HepG2 (cell line): Measurements from ENCODE around the gene IL16. TPM values are rescaled to one million over a fixed set of nuclear protein-coding genes. Genes with fewer than 3 reads are reported as not detected.

Source experiments
- ATAC-seq: fragments of 200-7000 bp; cut with Tn5 transposase; 3 replicates; pipeline ENCODE4 v1.9.1; 2020; ENCODE audit warnings: mild to moderate bottlenecking, moderate library complexity
- BruUV-seq: library from RNA; stranded (reverse); fragments of 400-500 nt; replicated peaks from 2 replicates; lab custom pipeline; 2021; lab: Mats Ljungman, UMichigan
- CTCF ChIA-PET: fragments of 300-600 bp; formaldehyde crosslinking; extraction: SDS; loops from one replicate; lab custom pipeline; 2021; ENCODE audit warnings: low total read pairs, inconsistent platforms, low intra/inter-chr PET ratio; lab: Yijun Ruan, JAX
- POLR2A ChIA-PET: fragments of 350-600 bp; sonication (Branson Sonifier 250); formaldehyde crosslinking; loops from one replicate; lab custom pipeline; 2020; ENCODE audit warnings: antibody characterized with exemption, inconsistent platforms; lab: Yijun Ruan, JAX
- DNase-seq: peaks from one replicate; pipeline ENCODE4 v3.0.0-alpha.2; 2015; ENCODE audit warnings: low spot score
- FAIRE-seq: peaks from 3 replicates; lab custom pipeline; 2011; peaks lifted over from hg19 to GRCh38; lab: Jason Lieb, UNC
- H2AFZ ChIP-seq: one replicate; pipeline ENCODE4 v1.6.1; 2011; ENCODE audit warnings: low read length, inconsistent platforms
- H3K27ac ChIP-seq: fragments of 300-600 bp; 3 replicates; pipeline ENCODE4 v1.8.0; 2011; ENCODE audit warnings: mixed run types, mild to moderate bottlenecking, mixed read lengths, low read length, inconsistent platforms; ENCODE audit not compliant: insufficient read depth; ENCODE audit errors: extremely low read length
- H3K27me3 ChIP-seq, 2 experiments: fragments of 200-600 bp in 1 of 2; 2 replicates in 1 of 2; 3 replicates in 1 of 2; pipeline versions ENCODE4 v1.6.0 to v1.8.0; 2011; ENCODE audit warnings: low read length in 2 of 2, mild to moderate bottlenecking in 2 of 2, moderate library complexity in 2 of 2, inconsistent platforms in 1 of 2; ENCODE audit not compliant: insufficient read depth in 2 of 2, control insufficient read depth in 1 of 2
- H3K36me3 ChIP-seq, 2 experiments: fragments of 200-600 bp in 1 of 2; replicated peaks in 1 of 2; 2 replicates in 1 of 2; 3 replicates in 1 of 2; pipeline versions ENCODE4 v1.5.1 to v1.8.0; 2011; ENCODE audit warnings: low read length in 2 of 2, inconsistent platforms in 1 of 2; ENCODE audit not compliant: insufficient read depth in 2 of 2, control insufficient read depth in 1 of 2
- H3K4me1 ChIP-seq: 2 replicates; pipeline ENCODE4 v1.5.1; 2012; ENCODE audit warnings: low read length, inconsistent platforms; ENCODE audit not compliant: insufficient read depth
- H3K4me2 ChIP-seq: 2 replicates; pipeline ENCODE4 v1.6.0; 2011; ENCODE audit warnings: low read depth, low read length, inconsistent platforms
- H3K4me3 ChIP-seq, 3 experiments: fragments of 200-600 bp in 1 of 3; sonication (generic), shearing (Covaris generic) in 1 of 3; replicated peaks in 1 of 3; 2 replicates each; pipeline ENCODE4 v1.5.1; 2011 to 2016; ENCODE audit warnings: low read length in 3 of 3, inconsistent platforms in 2 of 3, low read depth in 2 of 3, mild to moderate bottlenecking in 2 of 3, control low read depth in 1 of 3, mixed read lengths in 1 of 3; ENCODE audit not compliant: insufficient read depth in 1 of 3
- H3K79me2 ChIP-seq: one replicate; pipeline ENCODE4 v1.6.1; 2011; ENCODE audit warnings: low read length, inconsistent platforms; ENCODE audit not compliant: insufficient read depth
- H3K9ac ChIP-seq: 2 replicates; pipeline ENCODE4 v1.6.0; 2011; ENCODE audit warnings: mild to moderate bottlenecking, low read depth, low read length, inconsistent platforms; ENCODE audit not compliant: insufficient read depth
- H3K9me3 ChIP-seq: 2 replicates; pipeline ENCODE4 v1.5.1; 2012; ENCODE audit warnings: mild to moderate bottlenecking, low read length
- H4K20me1 ChIP-seq: 2 replicates; pipeline ENCODE4 v1.6.0; 2011; ENCODE audit warnings: inconsistent platforms, mild to moderate bottlenecking, low read length, moderate library complexity; ENCODE audit not compliant: insufficient read depth
- ARNTL ChIP-seq: sonication (generic); formaldehyde crosslinking; IDR thresholded peaks from 2 replicates; pipeline ENCODE4 v1.4.0; 2020; ENCODE audit warnings: mild to moderate bottlenecking, missing genetic modification reagents
- HDAC1 ChIP-seq: sonication (generic); formaldehyde crosslinking; IDR thresholded peaks from 2 replicates; pipeline ENCODE4 v1.5.1; 2020; ENCODE audit warnings: mild to moderate bottlenecking, missing genetic modification reagents
- HNRNPUL1 ChIP-seq: fragments of 200-400 bp; formaldehyde crosslinking; IDR thresholded peaks from 2 replicates; pipeline ENCODE4 v1.6.1; 2017; ENCODE audit warnings: low read depth, mild to moderate bottlenecking, low read length, moderate library complexity
- KLF12 ChIP-seq: sonication (generic); formaldehyde crosslinking; IDR thresholded peaks from 2 replicates; pipeline ENCODE4 v1.4.0; 2020; ENCODE audit warnings: missing genetic modification reagents, borderline replicate concordance
- MEF2D ChIP-seq: sonication (generic); formaldehyde crosslinking; IDR thresholded peaks from 2 replicates; pipeline ENCODE4 v1.5.1; 2020; ENCODE audit warnings: mild to moderate bottlenecking, missing genetic modification reagents
- NAIF1 ChIP-seq: sonication (generic); formaldehyde crosslinking; IDR thresholded peaks from 2 replicates; pipeline ENCODE4 v1.5.0; 2020; ENCODE audit warnings: mild to moderate bottlenecking, missing genetic modification reagents, borderline replicate concordance
- PHF20 ChIP-seq: sonication (generic); formaldehyde crosslinking; IDR thresholded peaks from 2 replicates; pipeline ENCODE4 v1.5.0; 2020; ENCODE audit warnings: mild to moderate bottlenecking, missing genetic modification reagents
- ZBTB33 ChIP-seq: sonication (generic); formaldehyde crosslinking; IDR thresholded peaks from 2 replicates; pipeline ENCODE4 v1.4.0; 2020; ENCODE audit warnings: missing genetic modification reagents
- ZEB1 ChIP-seq: IDR thresholded peaks from 2 replicates; pipeline ENCODE4 v1.6.1; 2012; ENCODE audit warnings: mild to moderate bottlenecking, low read depth, inconsistent platforms; ENCODE audit not compliant: insufficient replicate concordance
- ZNF10 ChIP-seq: sonication (generic); formaldehyde crosslinking; IDR thresholded peaks from 2 replicates; pipeline ENCODE4 v1.4.0; 2020; ENCODE audit warnings: mild to moderate bottlenecking, low read depth, missing genetic modification reagents, borderline replicate concordance
- ZNF572 ChIP-seq: sonication (generic); formaldehyde crosslinking; IDR thresholded peaks from 2 replicates; pipeline ENCODE4 v1.5.1; 2020; ENCODE audit warnings: mild to moderate bottlenecking, missing genetic modification reagents
- whole genome bisulfite sequencing: methylation state at CpG from one replicate; pipeline ENCODE4 v1.1.6; 2017; ENCODE audit warnings: low lambda C conversion rate; 5-methylcytosine and 5-hydroxymethylcytosine counted together
- in situ Hi-C: cut with HindIII; loops from 2 replicates; pipeline ENCODE4 v1.10.0; 2017; ENCODE audit warnings: low pct_unique_long_range_greater_than_20kb; ENCODE audit not compliant: extremely low pct_ligation_motif_present
- intact Hi-C: fragments of 100-400 bp; cut with micrococcal nuclease; formaldehyde crosslinking; loops from one replicate; pipeline ENCODE4 v1.10.0; 2022; ENCODE audit not compliant: unreplicated experiment
- polyA plus RNA-seq, 8 experiments: library from polyadenylated mRNA; depleted of rRNA in 3 of 8; stranded (reverse) in 7 of 8; unstranded in 1 of 8; fragments of >200 nt; fragmentation: Illumina TruSeq in 4 of 8; extraction: Trizol in 4 of 8; gene quantifications; 2 replicates each; pipeline versions ENCODE4 v1.2.1 to v1.2.3, GENCODE V29; 2011 to 2016; ENCODE audit warnings: low read depth in 4 of 8, missing spikeins in 1 of 8, mixed read lengths in 1 of 8; ENCODE audit not compliant: insufficient read depth in 1 of 8
- total RNA-seq, 5 experiments: library from RNA; depleted of rRNA; stranded (reverse); fragments of >200 nt; fragmentation: Illumina TruSeq; extraction: Trizol; gene quantifications; 2 replicates each; pipeline ENCODE4 v1.2.3, GENCODE V29; 2016; ENCODE audit warnings: low read depth in 1 of 5
- TF ChIP-seq, protein P1 (sequence below): IDR thresholded peaks from 2 replicates; pipeline ENCODE4 v1.6.1; 2016; ENCODE audit warnings: missing compliant biosample characterization, missing genetic modification reagents, borderline replicate concordance
- TF ChIP-seq, protein P2 (sequence below): sonication (generic); formaldehyde crosslinking; IDR thresholded peaks from 2 replicates; pipeline ENCODE4 v1.8.0; 2022; ENCODE audit warnings: mild to moderate bottlenecking, missing genetic modification reagents, borderline replicate concordance

Gene IL16
- total and polyA plus RNA-seq, 2 of the 13 experiments (the other 11 are each of a cell fraction or from before 2014, with no cell fraction given), result 0.03 TPM; not detected in 1

- no peaks in the 10 kb centered on the region for H3K4me1 ChIP-seq
- H3K9me3 ChIP-seq, result no peaks in the 10 kb centered on the region
- ATAC-seq (no peak), FAIRE-seq (no peak), DNase-seq (no peak)
- H2AFZ ChIP-seq, result no peak overlapping the region
- no peak overlapping the region for H3K4me2 ChIP-seq
- H3K9ac ChIP-seq, result no peak overlapping the region
- ChIA-PET CTCF (no interaction called here), POLR2A (no interaction called here)
- no peaks in the 10 kb centered on the region for H4K20me1 ChIP-seq
- TF ChIP-seq HDAC1 (CRISPR knock-in tag) (no peak), MEF2D (no peak), ZNF10 (no peak), ZBTB33 (CRISPR knock-in tag) (no peak), NAIF1 (no peak), HNRNPUL1 (no peak), ZNF572 (CRISPR knock-in tag) (no peak), PHF20 (no peak), ZEB1 (no peak), ARNTL (no peak), KLF12 (CRISPR knock-in tag) (no peak)
- TF ChIP-seq, protein P1, sequence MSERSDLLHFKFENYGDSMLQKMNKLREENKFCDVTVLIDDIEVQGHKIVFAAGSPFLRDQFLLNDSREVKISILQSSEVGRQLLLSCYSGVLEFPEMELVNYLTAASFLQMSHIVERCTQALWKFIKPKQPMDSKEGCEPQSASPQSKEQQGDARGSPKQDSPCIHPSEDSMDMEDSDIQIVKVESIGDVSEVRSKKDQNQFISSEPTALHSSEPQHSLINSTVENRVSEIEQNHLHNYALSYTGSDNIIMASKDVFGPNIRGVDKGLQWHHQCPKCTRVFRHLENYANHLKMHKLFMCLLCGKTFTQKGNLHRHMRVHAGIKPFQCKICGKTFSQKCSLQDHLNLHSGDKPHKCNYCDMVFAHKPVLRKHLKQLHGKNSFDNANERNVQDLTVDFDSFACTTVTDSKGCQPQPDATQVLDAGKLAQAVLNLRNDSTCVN (CRISPR knock-in tag), result no peak
- TF ChIP-seq, protein P2, sequence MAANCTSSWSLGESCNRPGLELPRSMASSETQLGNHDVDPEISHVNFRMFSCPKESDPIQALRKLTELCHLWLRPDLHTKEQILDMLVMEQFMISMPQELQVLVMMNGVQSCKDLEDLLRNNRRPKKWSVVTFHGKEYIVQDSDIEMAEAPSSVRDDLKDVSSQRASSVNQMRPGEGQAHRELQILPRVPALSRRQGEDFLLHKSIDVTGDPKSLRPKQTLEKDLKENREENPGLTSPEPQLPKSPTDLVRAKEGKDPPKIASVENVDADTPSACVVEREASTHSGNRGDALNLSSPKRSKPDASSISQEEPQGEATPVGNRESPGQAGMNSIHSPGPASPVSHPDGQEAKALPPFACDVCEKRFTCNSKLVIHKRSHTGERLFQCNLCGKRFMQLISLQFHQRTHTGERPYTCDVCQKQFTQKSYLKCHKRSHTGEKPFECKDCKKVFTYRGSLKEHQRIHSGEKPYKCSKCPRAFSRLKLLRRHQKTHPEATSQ (CRISPR knock-in tag), result no peak
- in situ Hi-C loops, result no loop called here
- H3K36me3 ChIP-seq, result no peaks in the 10 kb centered on the region
- H3K27ac ChIP-seq, result no peak overlapping the region
- no peaks in the 10 kb centered on the region for H3K79me2 ChIP-seq
- no peaks in the 10 kb centered on the region for H3K27me3 ChIP-seq
- H3K4me3 ChIP-seq, result no peak overlapping the region
- no TSS peak for BruUV-seq
- 68% methylated on average over 7 of the region's 7 CpGs for WGBS
- intact Hi-C loops, result no loop called here
Observed at GRCh38 chr15:81361891-81362290, 165.2 kb downstream of the IL16 start.
